H9 (cell line): Measurements from ENCODE around the gene PEX16. TPM values are rescaled to one million over a fixed set of nuclear protein-coding genes. Genes with fewer than 3 reads are reported as not detected.

Experiments
- DNase-seq: peaks from one replicate; pipeline ENCODE4 v3.0.0-alpha.2; 2017
- H2AFZ ChIP-seq: one replicate; pipeline ENCODE4 v1.6.1; 2013; ENCODE audit warnings: mild to moderate bottlenecking, low read length, control low read depth, moderate library complexity
- H2AK5ac ChIP-seq: 2 replicates; pipeline ENCODE4 v1.6.1; 2013; ENCODE audit warnings: low read length, control low read depth, mixed read lengths; ENCODE audit not compliant: insufficient read length
- H2BK120ac ChIP-seq: one replicate; pipeline ENCODE4 v1.6.1; 2013; ENCODE audit warnings: low read depth, mild to moderate bottlenecking, low read length, control low read depth, inconsistent platforms; ENCODE audit not compliant: poor library complexity, severe bottlenecking
- H2BK12ac ChIP-seq: 2 replicates; pipeline ENCODE4 v1.6.1; 2013; ENCODE audit warnings: low read length, control low read depth, mixed read lengths, low read depth; ENCODE audit not compliant: insufficient read length
- H2BK15ac ChIP-seq: 2 replicates; pipeline ENCODE4 v1.6.1; 2013; ENCODE audit warnings: low read depth, low read length, control low read depth
- H2BK20ac ChIP-seq: one replicate; pipeline ENCODE4 v1.6.1; 2013; ENCODE audit warnings: low read depth, mild to moderate bottlenecking, low read length, control low read depth, inconsistent platforms; ENCODE audit not compliant: poor library complexity, severe bottlenecking
- H2BK5ac ChIP-seq: 2 replicates; pipeline ENCODE4 v1.6.1; 2013; ENCODE audit warnings: low read length, control low read depth, mixed read lengths; ENCODE audit not compliant: insufficient read length
- H3K14ac ChIP-seq: 2 replicates; pipeline ENCODE4 v1.6.1; 2013; ENCODE audit warnings: low read length, control low read depth; ENCODE audit not compliant: insufficient read depth
- H3K18ac ChIP-seq: 2 replicates; pipeline ENCODE4 v1.6.1; 2013; ENCODE audit warnings: low read depth, mild to moderate bottlenecking, mixed read lengths, low read length, control low read depth; ENCODE audit not compliant: insufficient read length
- H3K23ac ChIP-seq: 2 replicates; pipeline ENCODE4 v1.6.1; 2013; ENCODE audit warnings: low read length, control low read depth, mixed read lengths, low read depth; ENCODE audit not compliant: insufficient read length
- H3K23me2 ChIP-seq: 2 replicates; pipeline ENCODE4 v1.6.1; 2013; ENCODE audit warnings: low read depth, mild to moderate bottlenecking, mixed read lengths, low read length, control low read depth; ENCODE audit not compliant: insufficient read length, poor library complexity, severe bottlenecking
- H3K27ac ChIP-seq: 2 replicates; pipeline ENCODE4 v1.5.1; 2013; ENCODE audit warnings: low read length, control low read depth, mixed read lengths, low read depth; ENCODE audit not compliant: insufficient read length
- H3K27me3 ChIP-seq: 2 replicates; pipeline ENCODE4 v1.6.1; 2013; ENCODE audit warnings: low read length, control low read depth, inconsistent platforms; ENCODE audit not compliant: insufficient read depth
- H3K4ac ChIP-seq: 2 replicates; pipeline ENCODE4 v1.6.1; 2013; ENCODE audit warnings: low read depth, mild to moderate bottlenecking, control low read depth, inconsistent platforms, low read length, moderate library complexity
- H3K4me1 ChIP-seq: 2 replicates; pipeline ENCODE4 v1.6.1; 2013; ENCODE audit warnings: low read length, control low read depth, inconsistent platforms; ENCODE audit not compliant: insufficient read depth
- H3K4me2 ChIP-seq: 2 replicates; pipeline ENCODE4 v1.6.1; 2013; ENCODE audit warnings: low read length, control low read depth, mixed read lengths; ENCODE audit not compliant: insufficient read length, insufficient read depth
- H3K56ac ChIP-seq: 2 replicates; pipeline ENCODE4 v1.6.1; 2013; ENCODE audit warnings: low read depth, mild to moderate bottlenecking, mixed read lengths, low read length, control low read depth; ENCODE audit not compliant: insufficient read length
- H3K79me1 ChIP-seq: 2 replicates; pipeline ENCODE4 v1.6.1; 2013; ENCODE audit warnings: low read depth, mild to moderate bottlenecking, moderate library complexity, low read length, control low read depth, inconsistent platforms; ENCODE audit not compliant: insufficient read depth, poor library complexity, severe bottlenecking
- H3K79me2 ChIP-seq: 2 replicates; pipeline ENCODE4 v1.6.1; 2013; ENCODE audit warnings: low read length, control low read depth, inconsistent platforms; ENCODE audit not compliant: insufficient read depth
- H3K9ac ChIP-seq: 2 replicates; pipeline ENCODE4 v1.6.1; 2013; ENCODE audit warnings: low read length, control low read depth, mixed read lengths; ENCODE audit not compliant: insufficient read length; ENCODE audit errors: extremely low read depth
- H3K9me3 ChIP-seq: one replicate; pipeline ENCODE4 v1.6.1; 2013; ENCODE audit warnings: low read depth, low read length, inconsistent platforms; ENCODE audit not compliant: control insufficient read depth
- H3T11ph ChIP-seq: one replicate; pipeline ENCODE4 v1.6.1; 2013; ENCODE audit warnings: mild to moderate bottlenecking, low read length, control low read depth, inconsistent platforms
- H4K20me1 ChIP-seq: one replicate; pipeline ENCODE4 v1.6.1; 2013; ENCODE audit not compliant: control insufficient read depth, insufficient read length, insufficient read depth
- H4K5ac ChIP-seq: 2 replicates; pipeline ENCODE4 v1.6.1; 2013; ENCODE audit warnings: low read depth, mild to moderate bottlenecking, mixed read lengths, low read length, control low read depth; ENCODE audit not compliant: insufficient read length
- H4K8ac ChIP-seq: replicated peaks from 2 replicates; pipeline ENCODE4 v1.6.1; 2013; ENCODE audit warnings: low read length, control low read depth, mixed read lengths, low read depth; ENCODE audit not compliant: insufficient read length
- H4K91ac ChIP-seq: 2 replicates; pipeline ENCODE4 v1.6.1; 2013; ENCODE audit warnings: low read depth, mild to moderate bottlenecking, moderate library complexity, mixed read lengths, low read length, control low read depth; ENCODE audit not compliant: insufficient read length
- H3K27ac Mint-ChIP-seq, 3 experiments: 2 replicates in 2 of 3; 3 replicates in 1 of 3; pipeline ENCODE4 v1.8.0; 2020 to 2021; ENCODE audit warnings: mixed read lengths in 3 of 3, mild to moderate bottlenecking in 1 of 3, moderate library complexity in 1 of 3
- H3K27me3 Mint-ChIP-seq: 2 replicates; pipeline ENCODE4 v1.8.0; 2021; ENCODE audit warnings: low read depth, mild to moderate bottlenecking, moderate library complexity, mixed read lengths
- H3K36me3 Mint-ChIP-seq, 3 experiments: 2 replicates in 2 of 3; 3 replicates in 1 of 3; pipeline ENCODE4 v1.8.0; 2020 to 2021; ENCODE audit warnings: low read depth in 3 of 3, mixed read lengths in 3 of 3; ENCODE audit not compliant: insufficient read depth in 1 of 3
- H3K4me1 Mint-ChIP-seq, 2 experiments: 2 replicates each; pipeline ENCODE4 v1.8.0; 2020; ENCODE audit warnings: mixed read lengths in 2 of 2
- H3K4me3 Mint-ChIP-seq, 2 experiments: 2 replicates in 1 of 2; 3 replicates in 1 of 2; pipeline ENCODE4 v1.8.0; 2020 to 2021; ENCODE audit warnings: mild to moderate bottlenecking in 2 of 2, mixed read lengths in 2 of 2, moderate library complexity in 1 of 2
- H3K9me3 Mint-ChIP-seq, 2 experiments: 2 replicates in 1 of 2; 3 replicates in 1 of 2; pipeline ENCODE4 v1.8.0; 2020; ENCODE audit warnings: mild to moderate bottlenecking in 2 of 2, mixed read lengths in 2 of 2, moderate library complexity in 1 of 2
- CTCF ChIP-seq: fragments of 200-600 bp; sonication (generic); conservative IDR thresholded peaks from 3 replicates; pipeline ENCODE4 v1.8.0; 2021; ENCODE audit warnings: antibody characterized with exemption, mild to moderate bottlenecking
- WGBS: extraction: QIAGEN DNeasy Blood & Tissue Kit; methylation state at CpG from one replicate; pipeline ENCODE4 v1.1.7; 2013; ENCODE audit warnings: missing lambda C conversion rate, low lambda C conversion rate, mixed read lengths; ENCODE audit not compliant: insufficient read length; ENCODE audit errors: extremely low coverage; 5-methylcytosine and 5-hydroxymethylcytosine counted together
- total RNA-seq: library from RNA; stranded (reverse); gene quantifications from 2 replicates; pipeline ENCODE4 v1.2.1, GENCODE V29; 2021

Gene PEX16
- total RNA-seq, 1 experiment from 2014 or later, result 30.8 TPM

DNA sequence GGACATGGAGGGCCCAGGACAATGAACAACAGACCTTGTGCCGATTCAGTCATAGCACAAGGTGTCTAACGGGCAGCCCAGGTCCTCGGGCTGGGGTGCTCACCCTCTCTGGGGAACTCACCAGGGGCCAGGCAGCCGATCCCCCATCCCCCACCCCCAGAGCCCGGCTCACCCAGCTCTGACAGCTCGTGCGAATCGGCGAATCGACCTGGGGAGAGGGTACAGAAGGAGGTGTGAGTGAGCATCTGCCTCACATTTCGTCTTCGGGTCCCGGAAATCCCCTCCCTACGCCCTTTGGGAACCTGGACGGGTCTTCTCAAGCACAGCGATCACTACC lies 423 bp downstream of the PEX16 start:
- no peak for TF ChIP-seq CTCF
- H3K79me2 ChIP-seq, result no peaks in the 10 kb centered on the region
- DNase-seq, result no peak
- no peak overlapping the region for H3T11ph ChIP-seq
- H4K91ac ChIP-seq, result no peak overlapping the region
- no peak overlapping the region for H2BK5ac ChIP-seq
- H3K27me3 ChIP-seq, result no peaks in the 10 kb centered on the region; the same call in 1 of the 2 replicates
- peaks cover 3% of the 10 kb centered on the region for H3K23me2 ChIP-seq
- no peak overlapping the region for H4K5ac ChIP-seq
- Mint-ChIP-seq H3K27me3 (no peaks in the 10 kb centered on the region; the same call in 1 of the 2 replicates), H3K4me3 (peak overlapping the region; percentile 90 to 96), H3K4me1 (peaks cover 28 to 37% of the 10 kb centered on the region in 2 experiments), H3K27ac (peak overlapping the region in 1 of 3 experiments; percentile 98; a peak in 1 of 7 replicates), H3K9me3 (no peaks in the 10 kb centered on the region; a peak in 1 of 5 replicates), H3K36me3 (peaks cover 5 to 29% (median 16%) of the 10 kb centered on the region in 3 experiments)
- H3K18ac ChIP-seq, result no peak overlapping the region
- no peaks in the 10 kb centered on the region for H3K9me3 ChIP-seq
- H3K23ac ChIP-seq, result no peak overlapping the region
- H2AK5ac ChIP-seq, result no peak overlapping the region
- H2BK120ac ChIP-seq, result no peak overlapping the region
- peak overlapping the region; percentile 89 for H3K4me2 ChIP-seq
- H3K4me1 ChIP-seq, result no peaks in the 10 kb centered on the region
- H4K20me1 ChIP-seq, result no peaks in the 10 kb centered on the region
- no peak overlapping the region for H2BK15ac ChIP-seq
- WGBS, result no CpG with 5 or more reads among the region's 16 CpGs
- H3K79me1 ChIP-seq, result no peaks in the 10 kb centered on the region
- H3K27ac ChIP-seq, result no peak overlapping the region
- H3K56ac ChIP-seq, result no peak overlapping the region
- H4K8ac ChIP-seq, result no peak overlapping the region
- no peak overlapping the region for H2AFZ ChIP-seq
- peak overlapping the region; percentile 45 for H3K9ac ChIP-seq
- no peak overlapping the region for H3K4ac ChIP-seq
- no peak overlapping the region for H3K14ac ChIP-seq
- no peak overlapping the region for H2BK12ac ChIP-seq
- H2BK20ac ChIP-seq, result no peak overlapping the region
